Measurements from ENCODE around the gene CCR6.

DNA sequence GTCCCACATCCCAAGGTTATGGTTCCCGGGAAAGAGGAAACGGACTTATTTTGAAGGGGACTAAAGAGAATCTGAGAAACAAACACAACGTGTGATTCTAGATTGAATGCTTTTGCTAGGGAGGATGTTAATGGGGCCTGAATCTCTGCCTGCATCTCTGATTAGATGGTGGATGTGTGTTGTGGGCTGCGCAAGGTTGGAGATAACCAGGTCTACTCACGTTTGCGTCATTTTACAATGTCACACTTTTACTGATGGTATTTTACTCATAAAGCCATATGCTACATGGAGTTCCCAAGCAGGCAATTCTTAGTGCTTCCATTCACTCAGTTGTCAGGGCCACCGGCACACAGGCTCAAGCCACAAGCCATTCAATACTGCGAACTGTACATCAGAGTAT, 23.2 kb upstream of the CCR6 start:
- TF ChIP-seq, protein P1, sequence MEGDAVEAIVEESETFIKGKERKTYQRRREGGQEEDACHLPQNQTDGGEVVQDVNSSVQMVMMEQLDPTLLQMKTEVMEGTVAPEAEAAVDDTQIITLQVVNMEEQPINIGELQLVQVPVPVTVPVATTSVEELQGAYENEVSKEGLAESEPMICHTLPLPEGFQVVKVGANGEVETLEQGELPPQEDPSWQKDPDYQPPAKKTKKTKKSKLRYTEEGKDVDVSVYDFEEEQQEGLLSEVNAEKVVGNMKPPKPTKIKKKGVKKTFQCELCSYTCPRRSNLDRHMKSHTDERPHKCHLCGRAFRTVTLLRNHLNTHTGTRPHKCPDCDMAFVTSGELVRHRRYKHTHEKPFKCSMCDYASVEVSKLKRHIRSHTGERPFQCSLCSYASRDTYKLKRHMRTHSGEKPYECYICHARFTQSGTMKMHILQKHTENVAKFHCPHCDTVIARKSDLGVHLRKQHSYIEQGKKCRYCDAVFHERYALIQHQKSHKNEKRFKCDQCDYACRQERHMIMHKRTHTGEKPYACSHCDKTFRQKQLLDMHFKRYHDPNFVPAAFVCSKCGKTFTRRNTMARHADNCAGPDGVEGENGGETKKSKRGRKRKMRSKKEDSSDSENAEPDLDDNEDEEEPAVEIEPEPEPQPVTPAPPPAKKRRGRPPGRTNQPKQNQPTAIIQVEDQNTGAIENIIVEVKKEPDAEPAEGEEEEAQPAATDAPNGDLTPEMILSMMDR (IDR thresholded peaks at IDR 0.05) = no peak
- TF ChIP-seq POLR2AphosphoS5 (IDR thresholded peaks at IDR 0.05) = no peak
- no peak for TF ChIP-seq EP300 (IDR thresholded peaks at IDR 0.05)
